ENCODE measurements around the gene ATPAF2.
"Not testable (repeated sequence)": the region's sequence is repeated elsewhere in the genome, so short reads cannot be mapped to it uniquely, and the experiment has no call there.

The ATPAF2 gene

GRCh38 chr17:18009609-18010420 is 29.2 kb downstream of the ATPAF2 start:
- no peak for DNase-seq (ENCODE audit: low read depth in 3 of 3)

- no peak for DNase-seq (ENCODE audit: low read depth in 3 of 3)
Measured at GRCh38 chr17:18008496-18009268, 30.3 kb downstream of the ATPAF2 start.

- DNase-seq (ENCODE audit: low read depth in 3 of 3): no peak
Measured at GRCh38 chr17:18006495-18007239, 32.3 kb downstream of the ATPAF2 start.

- DNase-seq (ENCODE audit: low read depth in 3 of 3): no peak
Measured at GRCh38 chr17:18005496-18005895, 33.5 kb downstream of the ATPAF2 start.

GRCh38 chr17:18004884-18005305 is 34.1 kb downstream of the ATPAF2 start:
- no peak for DNase-seq (ENCODE audit: low read depth in 3 of 3)

DNA sequence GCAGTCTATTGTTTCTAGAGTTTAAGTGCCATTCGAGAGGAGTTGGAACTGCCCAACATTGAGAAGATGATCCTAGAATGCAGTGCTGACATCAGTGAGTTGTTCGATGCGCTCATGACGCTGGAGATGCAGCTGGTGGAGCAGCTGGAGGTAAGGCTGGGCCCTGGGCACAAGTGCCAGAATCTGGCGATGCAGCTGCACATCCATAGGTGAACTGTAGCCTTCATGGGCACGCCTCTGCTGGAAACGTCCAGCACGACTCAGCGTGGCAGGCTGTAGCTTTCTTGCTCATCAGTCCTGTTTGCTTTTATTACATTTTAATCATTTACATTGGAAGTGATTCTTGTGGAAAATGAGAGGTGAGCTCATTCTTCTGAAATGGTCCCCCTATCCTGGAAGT is 34.6 kb downstream of the ATPAF2 start:
- DNase-seq (ENCODE audit: low read depth in 3 of 3): no peak

DNA sequence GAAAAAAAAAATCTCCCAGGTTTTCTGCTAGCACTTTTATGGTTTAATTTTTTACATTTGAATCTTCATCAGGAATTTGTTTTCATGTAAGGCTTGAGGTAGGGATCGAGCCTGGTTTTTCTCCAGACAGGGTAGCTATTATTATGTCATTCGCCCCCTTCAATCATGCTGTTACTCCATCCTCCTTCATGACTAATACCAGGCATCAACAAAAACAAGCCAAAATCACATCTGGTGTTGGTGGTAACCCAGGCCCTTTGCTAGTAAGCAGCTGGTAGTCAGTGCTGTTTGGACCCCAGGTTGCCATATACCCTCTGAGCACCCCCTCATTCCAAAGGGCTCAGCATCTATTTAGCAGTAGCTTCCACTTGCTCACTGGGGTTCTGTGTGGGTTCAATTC is 36.8 kb downstream of the ATPAF2 start:
- no peak for DNase-seq (ENCODE audit: low read depth in 3 of 3)

DNA sequence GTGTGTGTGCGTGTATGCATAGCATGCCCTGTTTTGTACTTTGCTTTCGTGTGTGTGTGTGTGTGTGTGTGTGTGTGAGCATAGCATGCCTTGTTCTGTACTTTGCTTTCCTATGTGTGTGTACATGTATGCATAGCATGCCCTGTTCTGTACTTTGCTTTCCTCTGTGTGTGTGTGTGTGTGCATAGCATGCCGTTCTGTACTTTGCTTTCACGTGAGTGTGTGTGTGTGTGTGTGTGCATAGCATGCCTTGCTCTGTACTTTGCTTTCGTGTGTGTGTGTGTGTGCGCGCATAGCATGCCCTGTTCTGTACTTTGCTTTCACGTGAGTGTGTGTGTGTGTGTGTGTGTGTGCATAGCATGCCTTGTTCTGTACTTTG is 38.9 kb downstream of the ATPAF2 start:
- DNase-seq (ENCODE audit: low read depth in 3 of 3): no peak

DNA sequence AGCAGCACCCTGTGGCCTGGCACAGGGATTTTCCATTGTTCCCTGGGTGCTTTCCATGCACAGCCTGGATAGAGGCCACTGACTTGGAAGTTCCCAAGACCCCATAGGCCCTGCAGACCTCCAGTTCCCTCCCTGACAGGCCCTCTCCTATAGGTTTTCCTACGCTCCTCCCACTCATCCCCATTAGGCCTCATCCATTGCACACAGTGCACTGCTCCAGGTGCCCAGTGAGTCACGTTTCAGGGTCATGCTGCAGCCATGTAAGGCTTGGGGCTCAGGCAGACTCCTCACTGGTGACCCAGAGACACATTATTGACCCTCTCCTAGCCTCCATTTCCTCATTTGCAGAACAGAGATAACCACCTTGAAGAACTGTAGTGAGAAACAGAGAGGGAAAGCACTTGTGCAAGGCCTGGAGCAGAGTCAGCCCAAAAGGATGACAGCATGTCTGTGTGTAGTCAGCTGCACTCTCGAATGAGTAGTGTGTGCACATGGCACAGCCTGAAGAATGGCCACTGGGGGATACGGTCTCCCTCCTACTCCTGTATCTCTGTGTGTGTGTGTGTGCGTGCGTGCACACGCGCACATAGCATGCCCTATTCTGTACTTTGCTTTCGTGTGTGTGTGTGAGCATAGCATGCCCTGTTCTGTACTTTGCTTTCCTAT is 39.5 kb downstream of the ATPAF2 start:
- DNase-seq (ENCODE audit: low read depth in 3 of 3): no peak

DNA sequence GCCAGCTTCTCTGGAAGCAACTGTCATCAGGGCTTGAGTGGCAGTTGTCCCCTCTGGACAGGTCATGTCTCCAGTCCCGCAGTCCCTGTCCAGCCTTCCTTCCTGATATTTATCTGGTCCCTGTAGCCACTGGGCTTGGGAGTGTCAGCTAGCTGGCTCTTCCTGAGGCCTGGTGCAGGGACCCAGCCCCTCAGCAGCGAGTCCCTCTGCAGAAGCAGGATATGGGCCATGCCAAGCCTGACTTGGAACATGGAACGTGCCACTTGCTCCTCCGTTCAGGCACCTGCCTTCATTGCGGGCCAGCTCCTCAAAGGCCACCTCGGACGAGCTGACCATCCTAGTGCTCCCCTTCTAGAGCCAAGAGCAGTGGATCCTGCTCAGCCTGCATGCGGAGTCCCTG is 40.0 kb downstream of the ATPAF2 start:
- no peak for DNase-seq (ENCODE audit: low read depth in 3 of 3)

DNA sequence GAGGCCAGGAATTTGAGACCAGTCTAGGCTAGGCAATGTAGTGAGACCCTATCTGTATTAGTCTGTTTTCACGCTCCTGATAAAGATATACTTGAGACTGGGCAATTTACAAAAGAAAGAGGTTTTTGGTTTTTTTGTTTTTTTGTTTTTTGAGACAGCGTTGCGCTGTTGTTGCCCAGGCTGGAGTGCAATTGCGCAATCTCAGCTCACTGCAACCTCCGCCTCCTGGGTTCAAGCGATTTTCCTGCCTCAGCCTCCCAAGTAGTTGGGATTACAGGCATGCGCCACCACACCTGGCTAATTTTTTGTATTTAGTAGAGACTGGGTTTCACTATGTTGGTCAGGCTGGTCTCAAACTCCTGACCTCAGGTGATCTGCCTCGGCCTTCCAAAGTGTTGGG is 43.1 kb downstream of the ATPAF2 start:
- DNase-seq (ENCODE audit: low read depth in 3 of 3): not testable (repeated sequence)

- peak in 1 of 3 experiments; percentile 15 for DNase-seq (ENCODE audit: low read depth in 3 of 3)
Measured at GRCh38 chr17:17994271-17995069, 44.5 kb downstream of the ATPAF2 start.

- no peak for DNase-seq (ENCODE audit: low read depth in 3 of 3)
Measured at GRCh38 chr17:17993852-17994251, 45.1 kb downstream of the ATPAF2 start.

DNA sequence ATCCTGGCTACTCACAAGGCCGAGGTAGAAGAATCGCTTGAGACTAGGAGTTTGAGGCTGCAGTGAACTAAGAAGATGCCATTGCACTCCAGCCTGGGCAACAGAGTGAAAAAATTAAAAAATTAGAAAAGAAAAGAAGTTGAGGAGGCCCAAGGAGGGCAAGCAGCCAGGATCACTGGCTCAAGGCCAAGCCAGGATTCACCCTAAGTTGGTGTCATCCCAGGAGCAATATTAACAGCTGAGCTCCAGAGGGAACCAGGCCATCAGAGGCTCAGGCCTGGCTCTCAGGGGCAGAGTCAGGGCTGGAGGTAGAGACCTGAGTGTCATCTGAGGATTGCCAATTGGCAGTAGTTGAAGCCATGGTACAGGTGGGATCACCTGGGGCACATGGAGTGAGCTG is 45.6 kb downstream of the ATPAF2 start:
- DNase-seq (ENCODE audit: low read depth in 3 of 3): no peak

- no peak for DNase-seq (ENCODE audit: low read depth in 3 of 3)
Measured at GRCh38 chr17:17990282-17990681, 48.7 kb downstream of the ATPAF2 start.

DNA sequence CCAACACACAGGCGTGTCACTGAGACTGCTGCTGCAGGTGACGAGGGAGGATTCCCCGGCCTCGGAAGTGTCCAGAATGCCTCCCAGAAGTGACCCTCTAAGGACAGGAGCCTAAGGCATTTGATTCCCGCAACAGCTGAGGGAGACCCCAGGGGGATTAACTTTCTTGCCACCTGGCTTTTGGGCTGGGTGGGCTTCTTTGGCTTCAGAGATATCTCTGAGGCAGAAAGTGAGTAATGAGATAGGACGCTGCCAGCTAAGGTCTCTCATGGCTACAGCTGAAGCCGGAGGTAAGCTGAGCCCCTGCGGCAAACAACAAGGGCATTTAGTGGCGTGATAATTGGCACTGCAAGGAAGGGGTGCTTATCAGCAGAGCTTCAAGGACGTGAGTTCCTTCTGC is 49.4 kb downstream of the ATPAF2 start:
- no peak for DNase-seq (ENCODE audit: low read depth in 3 of 3)

DNA sequence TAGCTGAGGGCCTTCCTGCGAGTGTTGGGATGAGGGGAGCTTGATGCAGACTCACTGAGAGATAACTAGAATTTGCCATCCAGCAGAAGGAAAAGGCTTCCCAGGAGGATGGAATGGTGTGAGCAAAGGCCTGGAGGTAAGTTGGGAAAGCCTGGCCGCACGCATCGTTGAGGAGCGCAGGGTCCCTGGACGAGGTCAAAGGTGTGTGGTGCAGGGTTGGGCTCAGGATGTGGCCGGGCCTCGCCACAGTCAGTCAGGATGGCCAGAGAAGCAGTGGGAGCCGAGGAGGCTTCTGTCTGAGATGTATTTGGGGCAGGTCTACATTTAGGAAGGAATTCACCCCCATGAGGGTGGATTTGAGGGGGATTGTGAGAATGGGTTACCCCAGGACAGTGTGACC is 49.9 kb downstream of the ATPAF2 start:
- DNase-seq (ENCODE audit: low read depth in 3 of 3): no peak

DNA sequence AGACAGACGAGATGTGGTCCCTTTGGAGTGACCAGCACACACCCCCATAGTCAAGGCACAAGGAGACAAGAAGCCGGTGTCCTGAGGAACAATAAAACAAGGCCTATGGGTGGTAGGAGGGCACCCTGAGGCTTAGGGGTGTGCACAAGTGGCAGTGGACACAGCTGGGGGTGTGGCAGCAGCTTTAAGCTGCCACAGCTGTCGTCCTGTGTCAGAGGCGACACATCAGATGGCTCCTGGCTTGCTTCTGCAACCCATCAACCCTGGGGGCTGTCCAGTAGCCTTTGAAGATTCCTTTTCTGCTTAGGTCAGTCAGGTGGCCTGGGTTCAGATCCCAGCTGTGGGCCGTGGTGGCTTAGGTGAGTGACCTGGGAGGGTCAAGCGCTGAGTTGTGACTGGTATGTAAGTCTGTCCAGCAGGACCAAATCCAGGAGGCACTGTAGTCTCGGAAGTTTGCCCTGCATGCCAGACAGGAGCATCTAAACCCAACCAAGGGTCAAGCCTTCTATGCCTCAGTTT is 50.5 kb downstream of the ATPAF2 start:
- no peak for DNase-seq (ENCODE audit: low read depth in 3 of 3)

- no peak for DNase-seq (ENCODE audit: low read depth in 3 of 3)
Measured at GRCh38 chr17:17987901-17988300, 51.1 kb downstream of the ATPAF2 start.

DNA sequence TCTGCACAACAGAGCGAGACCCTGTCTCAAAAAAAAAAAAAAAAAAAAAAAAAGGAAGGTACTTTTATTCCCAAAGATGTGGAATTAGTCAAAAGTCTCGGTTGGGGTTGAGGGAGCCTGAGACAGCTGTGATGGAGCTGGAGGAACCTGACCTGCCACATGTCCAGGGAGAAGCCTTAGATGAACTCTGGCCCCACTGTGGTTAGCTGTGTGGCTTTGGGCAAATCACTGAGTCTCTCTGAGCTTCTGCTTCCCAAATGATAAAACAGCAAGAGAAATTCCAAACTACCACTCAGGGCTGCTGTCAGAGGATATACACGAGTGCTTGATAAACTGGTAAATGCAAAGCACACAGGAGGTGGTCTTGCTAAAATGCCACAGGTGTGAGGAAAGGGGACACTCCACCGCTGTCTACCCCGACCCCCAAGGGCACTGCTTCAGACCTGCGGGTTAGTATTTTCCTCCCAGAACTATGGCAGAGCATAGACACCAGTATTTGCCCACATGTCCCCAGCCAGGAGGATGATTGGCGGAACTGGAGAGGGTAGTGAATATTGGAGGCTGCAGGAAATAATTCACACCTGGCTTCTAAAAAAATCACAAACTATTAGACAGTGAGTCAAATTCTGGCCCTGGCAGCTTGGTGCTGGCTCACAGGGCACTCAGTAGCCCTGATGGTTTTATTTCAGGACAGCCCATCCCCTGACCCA is 51.6 kb downstream of the ATPAF2 start:
- no peak for DNase-seq (ENCODE audit: low read depth in 3 of 3)
